CD14-positive monocyte (primary cell): ENCODE measurements around the gene MROH8. TPM values are rescaled to one million over a fixed set of nuclear protein-coding genes. Genes with fewer than 3 reads are reported as not detected.

Experiments used
- DNase-seq, 3 donors: peaks; one replicate each; pipeline ENCODE4 v3.0.0-alpha.2; 2011 to 2022
- H2AFZ ChIP-seq: 2 replicates; pipeline ENCODE4 v1.6.0; 2012; ENCODE audit warnings: mild to moderate bottlenecking, low read depth, low read length, inconsistent platforms; ENCODE audit not compliant: insufficient read depth, poor library complexity, severe bottlenecking
- H3K27ac ChIP-seq, 2 donors: 1 replicate in 1 of 2; 2 replicates in 1 of 2; pipeline ENCODE4 v1.5.1; 2012 to 2013; ENCODE audit warnings: low read length in 2 of 2, control low read depth in 1 of 2, inconsistent platforms in 1 of 2, low read depth in 1 of 2, mild to moderate bottlenecking in 1 of 2
- H3K27me3 ChIP-seq, 2 donors: one replicate each; pipeline versions ENCODE4 v1.6.0 to v1.6.1; 2011 to 2013; ENCODE audit warnings: low read length in 2 of 2; ENCODE audit not compliant: control insufficient read depth in 2 of 2, insufficient read depth in 2 of 2
- H3K36me3 ChIP-seq, 2 donors: replicated peaks in 1 of 2; 1 replicate in 1 of 2; 2 replicates in 1 of 2; pipeline versions ENCODE4 v1.5.1 to v1.6.1; 2012 to 2013; ENCODE audit warnings: low read length in 2 of 2, control low read depth in 1 of 2, inconsistent platforms in 1 of 2, mild to moderate bottlenecking in 1 of 2; ENCODE audit not compliant: insufficient read depth in 2 of 2, control insufficient read depth in 1 of 2
- H3K4me1 ChIP-seq, 2 donors: 1 replicate in 1 of 2; 2 replicates in 1 of 2; pipeline versions ENCODE4 v1.5.1 to v1.6.1; 2012 to 2013; ENCODE audit warnings: low read length in 2 of 2, control low read depth in 1 of 2, inconsistent platforms in 1 of 2, mild to moderate bottlenecking in 1 of 2, moderate library complexity in 1 of 2; ENCODE audit not compliant: insufficient read depth in 2 of 2, control insufficient read depth in 1 of 2
- H3K4me2 ChIP-seq: replicated peaks from 2 replicates; pipeline ENCODE3; 2012; ENCODE audit warnings: low read length, moderate library complexity, mild to moderate bottlenecking; ENCODE audit not compliant: poor library complexity, severe bottlenecking; ENCODE audit errors: extremely low read depth
- H3K4me3 ChIP-seq, 3 experiments: fragments of 200-600 bp in 1 of 3; sonication (generic) in 1 of 3; replicated peaks in 1 of 3; 1 replicate in 2 of 3; 2 replicates in 1 of 3; pipeline ENCODE4 v1.5.1; 2011 to 2013; ENCODE audit warnings: low read length in 3 of 3, mild to moderate bottlenecking in 3 of 3, control low read depth in 2 of 3, low read depth in 2 of 3, inconsistent platforms in 1 of 3, moderate library complexity in 1 of 3
- H3K79me2 ChIP-seq: 2 replicates; pipeline ENCODE4 v1.6.0; 2012; ENCODE audit warnings: mild to moderate bottlenecking, control low read depth, inconsistent platforms, low read length, moderate library complexity; ENCODE audit not compliant: insufficient read depth
- H3K9ac ChIP-seq: 2 replicates; pipeline ENCODE4 v1.6.0; 2017; ENCODE audit warnings: low read length, mild to moderate bottlenecking; ENCODE audit not compliant: insufficient read depth, poor library complexity, severe bottlenecking
- H3K9me3 ChIP-seq, 2 donors: replicated peaks in 1 of 2; 1 replicate in 1 of 2; 2 replicates in 1 of 2; pipeline versions ENCODE4 v1.5.1 to v1.6.1; 2012 to 2013; ENCODE audit warnings: low read length in 2 of 2, control low read depth in 1 of 2; ENCODE audit not compliant: control insufficient read depth in 1 of 2, insufficient read depth in 1 of 2
- H4K20me1 ChIP-seq: 2 replicates; pipeline ENCODE4 v1.6.0; 2012; ENCODE audit warnings: mild to moderate bottlenecking, low read length, control low read depth, moderate library complexity; ENCODE audit not compliant: insufficient read depth
- H3K27ac Mint-ChIP-seq, 7 donors: one replicate each; pipeline ENCODE4 v1.8.0; 2020; ENCODE audit warnings: mild to moderate bottlenecking in 7 of 7, mixed read lengths in 7 of 7, moderate library complexity in 6 of 7, inconsistent platforms in 2 of 7
- H3K27me3 Mint-ChIP-seq, 3 donors: one replicate each; pipeline ENCODE4 v1.8.0; 2021 to 2022; ENCODE audit warnings: low read depth in 3 of 3, mild to moderate bottlenecking in 3 of 3, mixed read lengths in 3 of 3, moderate library complexity in 3 of 3, inconsistent platforms in 1 of 3
- H3K36me3 Mint-ChIP-seq, 2 donors: one replicate each; pipeline ENCODE4 v1.8.0; 2020; ENCODE audit warnings: mixed read lengths in 2 of 2, inconsistent platforms in 1 of 2, mild to moderate bottlenecking in 1 of 2
- H3K4me1 Mint-ChIP-seq: one replicate; pipeline ENCODE4 v1.8.0; 2020; ENCODE audit warnings: mild to moderate bottlenecking, mixed read lengths
- H3K4me3 Mint-ChIP-seq, 2 donors: one replicate each; pipeline ENCODE4 v1.8.0; 2020; ENCODE audit warnings: mild to moderate bottlenecking in 2 of 2, mixed read lengths in 2 of 2, moderate library complexity in 1 of 2
- H3K9me3 Mint-ChIP-seq, 7 donors: one replicate each; pipeline ENCODE4 v1.8.0; 2020 to 2022; ENCODE audit warnings: mixed read lengths in 7 of 7, mild to moderate bottlenecking in 6 of 7, moderate library complexity in 6 of 7, inconsistent platforms in 2 of 7
- CTCF ChIP-seq: fragments of 200-600 bp; IDR thresholded peaks from one replicate; pipeline ENCODE4 v1.8.0; 2022; ENCODE audit warnings: antibody characterized with exemption, mild to moderate bottlenecking
- WGBS: methylation state at CpG from one replicate; pipeline ENCODE4 v1.1.5; 2013; ENCODE audit warnings: missing lambda C conversion rate; ENCODE audit not compliant: insufficient coverage; 5-methylcytosine and 5-hydroxymethylcytosine counted together
- intact Hi-C, 2 donors: fragments of 100-400 bp; cut with micrococcal nuclease; formaldehyde crosslinking; loops; one replicate each; pipeline versions ENCODE4 v1.15.0 to v1.15.1; 2023
- polyA plus RNA-seq, 3 donors: library from polyadenylated mRNA; depleted of rRNA in 1 of 3; unstranded in 2 of 3; stranded (reverse) in 1 of 3; fragments of 300-500 nt in 2 of 3; fragments of >200 nt in 1 of 3; fragmentation: Illumina TruSeq in 2 of 3; gene quantifications; 1 replicate in 2 of 3; 2 replicates in 1 of 3; pipeline ENCODE4 v1.2.3, GENCODE V29; 2012 to 2021

The MROH8 gene
- polyA plus RNA-seq, 3 donors = 0.08 to 1.0 (median 0.52) TPM

DNA sequence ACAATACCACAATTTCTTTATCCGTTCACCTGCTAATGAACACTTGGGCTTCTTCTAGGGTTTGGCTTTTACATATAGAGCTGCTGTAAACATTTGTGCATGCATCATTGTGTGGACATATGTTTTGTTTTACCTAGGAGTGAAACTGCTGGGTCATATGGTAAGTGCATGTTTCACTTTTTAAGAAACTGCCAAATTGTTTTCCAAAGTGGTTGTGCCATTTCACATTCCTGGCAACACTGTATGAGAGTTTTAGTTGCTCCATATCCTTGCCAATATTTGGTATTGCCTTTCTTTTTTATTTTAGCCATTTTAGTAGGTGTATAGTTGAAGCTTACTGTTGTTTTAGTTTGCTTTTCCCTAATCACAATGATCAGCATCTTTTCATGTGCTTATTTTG is 14.3 kb downstream of the MROH8 start:
- Mint-ChIP-seq H3K27ac (no peak overlapping the region), H3K4me3 (no peak overlapping the region), H3K9me3 (peaks cover 0 to 2% (median 0%) of the 10 kb centered on the region in 7 donors), H3K27me3 (peaks cover 0 to 5% (median 3%) of the 10 kb centered on the region in 3 donors), H3K4me1 (no peaks in the 10 kb centered on the region), H3K36me3 (peaks cover 0 to 1% of the 10 kb centered on the region in 2 donors)
- H3K36me3 ChIP-seq = no peaks in the 10 kb centered on the region
- no peak overlapping the region for H2AFZ ChIP-seq
- no peak overlapping the region for H3K4me2 ChIP-seq
- no peak for DNase-seq
- H3K9ac ChIP-seq = no peak overlapping the region
- no peak overlapping the region for H3K27ac ChIP-seq
- no peak for TF ChIP-seq CTCF
- no CpG with 5 or more reads among the region's 1 CpG for WGBS
- H3K4me1 ChIP-seq = no peaks in the 10 kb centered on the region
- intact Hi-C loops = no loop called here
- H3K4me3 ChIP-seq = no peak overlapping the region
- no peaks in the 10 kb centered on the region for H3K79me2 ChIP-seq
- H3K9me3 ChIP-seq = no peaks in the 10 kb centered on the region
- no peaks in the 10 kb centered on the region for H4K20me1 ChIP-seq
- H3K27me3 ChIP-seq = no peaks in the 10 kb centered on the region

DNA sequence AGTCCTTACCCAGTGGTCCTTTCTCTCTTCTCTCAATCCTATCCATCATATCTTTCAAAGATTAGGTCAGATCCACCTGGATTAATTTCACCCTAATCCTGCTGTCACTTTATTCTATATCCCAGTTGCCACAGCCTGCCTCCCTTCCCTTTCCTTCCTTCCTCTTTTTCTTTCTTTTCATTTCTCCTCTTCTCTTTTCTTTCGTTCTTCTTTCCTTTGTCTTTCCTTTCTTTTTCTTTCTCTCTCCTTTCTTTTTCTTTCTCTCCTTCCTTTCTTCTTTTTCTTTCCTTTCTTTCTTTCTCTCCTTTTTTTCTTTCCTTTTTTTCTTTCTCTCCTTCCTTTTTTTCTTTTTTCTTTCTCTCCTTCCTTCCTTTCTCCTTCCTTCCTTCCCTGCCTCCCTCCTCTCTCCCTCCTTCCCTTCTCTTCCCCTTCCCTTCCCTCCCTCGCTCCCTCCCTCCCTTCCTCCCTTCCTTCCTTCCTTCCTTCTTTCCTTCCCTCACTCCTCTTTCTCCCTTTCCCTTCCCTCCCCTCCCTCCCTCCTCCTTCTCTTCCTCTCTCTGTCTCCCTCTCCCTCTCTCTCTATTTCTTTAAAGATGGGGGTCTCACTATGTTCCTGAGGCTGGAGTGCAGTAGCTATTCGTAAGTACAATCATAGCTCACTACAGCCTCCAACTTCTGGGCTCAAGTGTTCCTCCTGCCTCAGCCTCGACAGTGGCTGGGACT is 15.4 kb downstream of the MROH8 start:
- no peaks in the 10 kb centered on the region for H4K20me1 ChIP-seq
- no peak overlapping the region for H3K4me3 Mint-ChIP-seq
- H3K27ac ChIP-seq = no peak overlapping the region
- H3K9ac ChIP-seq = no peak overlapping the region
- H3K27me3 Mint-ChIP-seq = peaks cover 0 to 7% (median 3%) of the 10 kb centered on the region in 3 donors
- peaks cover 0 to 2% (median 0%) of the 10 kb centered on the region in 7 donors for H3K9me3 Mint-ChIP-seq
- H3K4me3 ChIP-seq = no peak overlapping the region
- no peaks in the 10 kb centered on the region for H3K9me3 ChIP-seq
- no peaks in the 10 kb centered on the region for H3K79me2 ChIP-seq
- H3K27ac Mint-ChIP-seq = peak overlapping the region in 1 of 7 donors; percentile 40
- H3K36me3 Mint-ChIP-seq = peaks cover 0 to 1% of the 10 kb centered on the region in 2 donors
- H3K27me3 ChIP-seq = no peaks in the 10 kb centered on the region
- no peaks in the 10 kb centered on the region for H3K4me1 ChIP-seq
- H2AFZ ChIP-seq = no peak overlapping the region
- intact Hi-C loops = no loop called here
- H3K4me1 Mint-ChIP-seq = no peaks in the 10 kb centered on the region
- no peak for DNase-seq
- no peak overlapping the region for H3K4me2 ChIP-seq
- H3K36me3 ChIP-seq = no peaks in the 10 kb centered on the region
- no peak for TF ChIP-seq CTCF
- 51% methylated on average over 2 of the region's 4 CpGs for WGBS
